Measurements from ENCODE around the gene TMEM161A.

TMEM161A gene

DNA sequence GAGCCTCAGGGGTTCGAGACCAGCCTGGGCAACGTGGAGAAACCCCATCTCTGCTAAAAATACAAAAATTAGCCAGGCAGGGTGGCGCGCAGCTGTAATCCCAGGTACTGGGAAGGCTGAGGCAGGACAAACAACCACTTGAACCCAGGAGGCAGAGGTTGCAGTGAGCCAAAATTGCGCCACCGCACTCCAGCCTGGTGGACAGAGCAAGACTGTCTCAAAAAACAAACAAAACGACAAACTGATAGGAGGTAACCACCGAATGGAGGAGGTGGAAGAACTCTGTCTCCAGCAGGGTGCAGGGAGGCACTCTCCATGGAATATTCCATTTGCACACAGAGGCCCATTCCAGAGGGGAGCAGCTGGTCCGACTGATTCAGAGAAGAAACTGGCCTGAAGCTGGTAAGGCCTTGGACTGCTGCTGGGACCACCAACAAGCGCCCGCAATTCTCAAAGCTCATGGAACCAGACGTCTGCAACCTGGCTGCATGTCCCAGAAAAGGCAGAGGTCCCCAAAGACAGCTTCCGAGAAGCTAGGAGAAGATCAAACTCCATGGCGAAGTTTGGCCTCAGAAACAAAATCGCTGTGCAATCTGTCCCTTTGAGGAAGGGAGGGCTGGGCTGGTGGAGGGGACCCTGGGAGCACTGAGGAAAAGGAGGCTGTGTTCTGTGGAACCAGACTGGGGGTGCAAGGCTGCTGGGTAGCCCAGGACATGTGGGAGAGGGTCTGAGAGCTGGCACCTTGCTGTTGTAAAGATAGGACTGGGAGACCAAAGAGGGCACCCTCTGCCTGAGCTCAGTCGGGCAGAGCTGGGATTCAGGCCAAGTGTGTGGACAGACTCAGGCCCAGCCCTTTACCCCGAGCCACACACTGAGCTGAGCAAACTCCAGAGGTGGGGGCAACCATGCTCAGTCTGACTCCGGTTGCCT is 39.3 kb downstream of the TMEM161A start:
- no peak for DNase-seq (ENCODE audit: low read depth)
- TF ChIP-seq, protein P1, sequence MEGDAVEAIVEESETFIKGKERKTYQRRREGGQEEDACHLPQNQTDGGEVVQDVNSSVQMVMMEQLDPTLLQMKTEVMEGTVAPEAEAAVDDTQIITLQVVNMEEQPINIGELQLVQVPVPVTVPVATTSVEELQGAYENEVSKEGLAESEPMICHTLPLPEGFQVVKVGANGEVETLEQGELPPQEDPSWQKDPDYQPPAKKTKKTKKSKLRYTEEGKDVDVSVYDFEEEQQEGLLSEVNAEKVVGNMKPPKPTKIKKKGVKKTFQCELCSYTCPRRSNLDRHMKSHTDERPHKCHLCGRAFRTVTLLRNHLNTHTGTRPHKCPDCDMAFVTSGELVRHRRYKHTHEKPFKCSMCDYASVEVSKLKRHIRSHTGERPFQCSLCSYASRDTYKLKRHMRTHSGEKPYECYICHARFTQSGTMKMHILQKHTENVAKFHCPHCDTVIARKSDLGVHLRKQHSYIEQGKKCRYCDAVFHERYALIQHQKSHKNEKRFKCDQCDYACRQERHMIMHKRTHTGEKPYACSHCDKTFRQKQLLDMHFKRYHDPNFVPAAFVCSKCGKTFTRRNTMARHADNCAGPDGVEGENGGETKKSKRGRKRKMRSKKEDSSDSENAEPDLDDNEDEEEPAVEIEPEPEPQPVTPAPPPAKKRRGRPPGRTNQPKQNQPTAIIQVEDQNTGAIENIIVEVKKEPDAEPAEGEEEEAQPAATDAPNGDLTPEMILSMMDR (IDR thresholded peaks at IDR 0.05; ENCODE audit: low read depth, low read length, missing control alignments), result no peak
- in situ Hi-C loops (cut with HindIII; ENCODE audit: low sequenced_read_pairs), result no loop called here
- H3K4me3 ChIP-seq (ENCODE audit: low read depth, low read length), result no peak overlapping the region

DNA sequence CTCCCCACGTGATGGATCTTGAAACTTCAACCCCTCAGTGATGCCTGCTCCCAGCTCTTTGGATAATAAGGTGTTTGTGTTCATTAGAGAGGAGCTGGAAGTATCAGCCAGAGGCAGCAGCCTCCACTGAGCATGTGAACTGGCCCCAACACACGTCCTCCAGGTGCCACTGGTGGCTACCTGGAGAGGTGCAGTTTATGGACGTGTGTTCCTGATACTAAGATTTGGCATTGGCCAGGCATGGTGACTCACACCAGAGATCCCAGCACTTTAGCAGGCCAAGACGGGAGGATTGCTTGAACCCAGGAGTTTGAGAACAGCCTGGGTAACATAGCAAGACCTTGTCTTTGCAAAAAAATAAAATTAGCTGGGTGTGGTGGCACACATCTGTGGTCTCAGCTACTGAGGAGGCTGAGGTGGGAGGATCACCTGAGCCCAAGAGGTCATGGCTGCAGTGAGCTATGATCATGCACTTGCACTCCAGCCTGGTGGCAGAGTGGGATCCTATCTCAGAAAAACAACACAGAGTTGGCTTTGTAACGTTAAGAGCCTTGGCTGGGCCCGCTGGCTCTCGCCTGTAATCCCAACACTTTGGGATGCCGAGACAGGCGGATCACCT is 40.1 kb downstream of the TMEM161A start:
- in situ Hi-C loops (cut with HindIII; ENCODE audit: low sequenced_read_pairs), result no loop called here
- H3K4me3 ChIP-seq (ENCODE audit: low read depth, low read length), result no peak overlapping the region
- TF ChIP-seq, protein P1 (IDR thresholded peaks at IDR 0.05; ENCODE audit: low read depth, low read length, missing control alignments), result no peak
- DNase-seq (ENCODE audit: low read depth), result no peak

DNA sequence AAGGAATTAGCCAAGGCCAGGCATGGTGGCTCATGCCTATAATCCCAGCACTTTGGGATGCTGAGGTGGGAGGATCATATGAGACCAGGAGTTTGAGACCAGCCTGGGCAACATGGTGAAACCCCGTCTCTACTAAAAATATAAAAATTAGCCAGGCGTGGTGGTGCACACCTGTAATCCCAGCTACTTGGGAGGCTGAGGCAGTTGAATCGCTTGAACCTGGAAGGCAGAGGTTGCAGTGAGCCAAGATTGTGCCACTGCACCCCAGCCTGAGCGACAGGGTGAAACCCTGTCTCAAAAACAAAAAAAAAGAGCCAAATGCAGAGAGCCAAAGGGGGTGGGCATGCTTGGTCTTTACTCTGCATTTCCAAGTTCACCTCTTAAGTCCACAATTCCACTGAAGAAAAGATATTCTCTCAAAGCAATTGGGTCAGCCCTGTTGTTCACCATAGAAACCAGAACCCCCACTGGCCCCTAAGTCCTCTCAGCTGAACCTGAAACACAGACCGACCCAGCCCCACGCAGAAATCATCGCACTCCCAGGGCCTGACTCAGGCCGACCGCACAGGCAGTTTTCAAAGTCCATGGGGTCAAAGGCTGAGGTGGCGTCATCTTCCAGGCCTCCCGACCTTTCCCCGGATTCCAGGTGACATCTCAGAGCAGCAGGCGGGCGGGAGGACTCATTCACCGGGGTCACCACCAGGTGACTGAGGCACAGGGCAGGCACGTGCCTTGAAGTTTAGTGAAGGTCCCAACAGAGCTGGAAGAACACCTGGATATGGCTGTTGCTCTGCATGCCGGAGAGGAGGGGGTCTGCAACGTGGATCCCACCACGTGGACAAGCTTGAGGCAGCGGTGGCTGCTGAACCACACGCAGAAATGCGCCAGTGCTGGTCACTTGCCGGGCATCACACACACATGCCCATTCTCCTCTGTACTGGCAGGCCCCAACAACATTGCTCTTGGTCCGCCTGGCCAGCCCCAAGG is 41.3 kb downstream of the TMEM161A start:
- TF ChIP-seq, protein P1 (IDR thresholded peaks at IDR 0.05; ENCODE audit: low read depth, low read length, missing control alignments), result no peak
- in situ Hi-C loops (cut with HindIII; ENCODE audit: low sequenced_read_pairs), result no loop called here
- no peak for DNase-seq (ENCODE audit: low read depth)
- H3K4me3 ChIP-seq (ENCODE audit: low read depth, low read length), result no peak overlapping the region

DNA sequence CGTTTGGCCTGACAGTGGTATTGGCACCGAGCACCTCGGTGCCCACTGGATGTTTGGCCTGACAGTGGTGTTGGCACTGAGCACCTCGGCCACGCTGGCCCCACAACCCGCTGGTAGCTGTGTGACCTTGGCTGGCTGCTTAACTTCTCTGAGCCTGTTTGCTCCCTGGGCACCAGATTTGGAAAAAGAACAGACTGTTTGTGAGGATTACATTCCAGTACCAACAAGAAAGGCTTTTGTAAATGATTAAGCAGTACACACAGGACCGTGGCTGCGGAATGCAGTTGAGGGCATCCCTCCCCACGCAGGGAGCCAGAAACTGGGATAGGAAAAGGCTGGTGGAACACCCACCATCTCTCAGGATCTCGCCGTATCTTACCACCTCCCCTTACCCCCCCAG is 42.6 kb downstream of the TMEM161A start:
- no peak for DNase-seq (ENCODE audit: low read depth)
- TF ChIP-seq, protein P1 (IDR thresholded peaks at IDR 0.05; ENCODE audit: low read depth, low read length, missing control alignments), result no peak
- in situ Hi-C loops (cut with HindIII; ENCODE audit: low sequenced_read_pairs), result no loop called here

DNA sequence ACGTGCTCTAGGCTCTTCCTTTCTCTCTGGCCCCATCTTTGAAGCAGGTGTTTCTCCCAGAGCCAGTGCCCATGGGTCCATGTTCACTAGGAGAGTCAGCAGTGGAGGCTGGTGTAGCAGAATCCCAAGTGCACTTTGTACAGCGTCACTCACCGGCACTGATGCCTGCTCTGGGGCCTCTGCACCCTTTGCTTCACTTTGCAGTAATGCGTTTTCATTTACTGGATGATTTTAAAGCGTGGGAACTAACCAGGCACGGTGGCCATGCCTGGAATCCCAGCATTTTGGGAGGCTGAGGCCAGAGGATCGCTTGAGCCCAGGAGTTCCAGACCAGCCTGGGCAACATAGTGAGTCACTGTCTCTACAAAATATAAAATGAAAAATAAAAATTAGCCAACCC is 43.8 kb downstream of the TMEM161A start:
- H3K4me3 ChIP-seq (ENCODE audit: low read depth, low read length), result no peak overlapping the region
- no peak for DNase-seq (ENCODE audit: low read depth)
- in situ Hi-C loops (cut with HindIII; ENCODE audit: low sequenced_read_pairs), result no loop called here
- TF ChIP-seq, protein P1 (IDR thresholded peaks at IDR 0.05; ENCODE audit: low read depth, low read length, missing control alignments), result no peak

More for the DNA sequence above, 42.6 kb downstream of the TMEM161A start:
- no peak overlapping the region for H3K4me3 ChIP-seq (ENCODE audit: low read depth, low read length)

DNA sequence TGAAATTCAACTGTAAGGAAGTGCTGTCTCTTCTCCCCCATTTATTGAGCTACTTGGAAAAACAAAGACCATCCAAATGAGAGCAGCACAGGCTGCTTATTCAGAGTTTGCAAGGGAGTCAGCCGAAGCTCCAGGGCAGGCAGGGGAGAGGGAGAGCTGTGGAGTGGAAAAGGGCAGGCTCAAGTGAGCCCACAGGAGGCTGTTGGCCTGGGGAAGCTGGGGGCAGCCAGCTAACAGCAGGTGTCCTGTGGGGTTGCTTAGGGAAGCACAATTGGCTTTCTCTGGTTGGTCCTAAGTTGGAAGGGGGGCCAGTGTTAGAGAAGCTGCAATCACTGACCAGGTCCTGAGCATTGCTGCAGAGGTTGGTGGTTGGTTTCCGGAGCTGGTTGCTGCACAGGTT is 50.6 kb downstream of the TMEM161A start:
- in situ Hi-C loops (cut with HindIII; ENCODE audit: low sequenced_read_pairs), result no loop called here
- TF ChIP-seq, protein P1 (IDR thresholded peaks at IDR 0.05; ENCODE audit: low read depth, low read length, missing control alignments), result no peak
- DNase-seq (ENCODE audit: low read depth), result no peak
- no peak overlapping the region for H3K4me3 ChIP-seq (ENCODE audit: low read depth, low read length)

All from astrocyte of the cerebellum (primary cell).